Adipocyte (in vitro differentiated cells): Measurements from ENCODE around the gene EARS2.
"Not testable (repeated sequence)": the region's sequence is repeated elsewhere in the genome, so short reads cannot be mapped to it uniquely, and the experiment has no call there.

Experiments
- DNase-seq: peaks from one replicate; pipeline ENCODE4 v3.0.0-alpha.2; 2015; ENCODE audit warnings: low read depth
- H3K27me3 ChIP-seq: replicated peaks from 2 replicates; pipeline ENCODE4 v1.7.0; 2013; ENCODE audit warnings: mild to moderate bottlenecking, low read length, moderate library complexity; ENCODE audit not compliant: control insufficient read depth, insufficient read depth
- H3K36me3 ChIP-seq: 2 replicates; pipeline ENCODE4 v1.7.0; 2013; ENCODE audit warnings: low read length, mild to moderate bottlenecking, moderate library complexity; ENCODE audit not compliant: control insufficient read depth, insufficient read depth, severe bottlenecking
- H3K4me1 ChIP-seq: 2 replicates; pipeline ENCODE4 v1.7.0; 2013; ENCODE audit warnings: mild to moderate bottlenecking, low read length, moderate library complexity; ENCODE audit not compliant: control insufficient read depth, insufficient read depth
- H3K4me3 ChIP-seq: 2 replicates; pipeline ENCODE4 v1.7.0; 2013; ENCODE audit warnings: mild to moderate bottlenecking, low read length, moderate library complexity
- H3K9ac ChIP-seq: 2 replicates; pipeline ENCODE4 v1.7.0; 2013; ENCODE audit warnings: mild to moderate bottlenecking, low read length, moderate library complexity
- H3K9me3 ChIP-seq: 2 replicates; pipeline ENCODE4 v1.7.0; 2013; ENCODE audit warnings: mild to moderate bottlenecking, low read length, moderate library complexity; ENCODE audit not compliant: control insufficient read depth

The EARS2 gene

DNA sequence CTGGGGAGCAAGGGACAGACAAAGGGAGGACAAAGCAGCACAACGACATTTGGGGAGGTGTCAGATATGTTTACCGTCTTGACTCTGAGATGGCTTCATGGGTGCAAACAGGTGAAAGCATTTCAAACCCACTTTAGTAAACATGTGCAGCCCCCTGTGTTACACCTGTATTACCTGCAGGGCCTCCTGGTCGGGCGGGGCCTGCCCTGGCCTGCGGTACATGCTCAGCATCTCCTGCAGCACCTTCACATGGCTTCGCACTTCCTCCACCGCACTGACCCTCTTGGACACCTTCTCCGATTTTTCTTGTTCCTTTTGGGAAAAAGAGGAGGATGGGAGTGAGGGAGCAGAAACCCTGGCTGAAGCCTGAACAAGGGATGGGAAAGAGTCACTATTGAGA lies 71.3 kb downstream of the EARS2 start:
- no peak for DNase-seq

GRCh38 chr16:23485257-23485614 lies 71.9 kb downstream of the EARS2 start:
- peaks cover 90% of the 10 kb centered on the region for H3K36me3 ChIP-seq
- DNase-seq, result no peak

More for the DNA sequence above, 71.3 kb downstream of the EARS2 start:
- Histone ChIP-seq H3K36me3 (peaks cover 87% of the 10 kb centered on the region), H3K9me3 (no peaks in the 10 kb centered on the region), H3K4me3 (no peak overlapping the region), H3K9ac (no peak overlapping the region), H3K27me3 (no peaks in the 10 kb centered on the region), H3K4me1 (no peaks in the 10 kb centered on the region)

GRCh38 chr16:23484510-23485256 lies 72.5 kb downstream of the EARS2 start:
- Histone ChIP-seq H3K36me3 (peaks cover 90% of the 10 kb centered on the region), H3K27me3 (no peaks in the 10 kb centered on the region), H3K9me3 (no peaks in the 10 kb centered on the region), H3K9ac (no peak overlapping the region), H3K4me3 (no peak overlapping the region), H3K4me1 (no peaks in the 10 kb centered on the region)
- no peak for DNase-seq

More at GRCh38 chr16:23485257-23485614, 71.9 kb downstream of the EARS2 start:
- Histone ChIP-seq H3K9me3 (no peaks in the 10 kb centered on the region), H3K4me3 (no peak overlapping the region), H3K27me3 (no peaks in the 10 kb centered on the region), H3K4me1 (no peaks in the 10 kb centered on the region), H3K9ac (no peak overlapping the region)

DNA sequence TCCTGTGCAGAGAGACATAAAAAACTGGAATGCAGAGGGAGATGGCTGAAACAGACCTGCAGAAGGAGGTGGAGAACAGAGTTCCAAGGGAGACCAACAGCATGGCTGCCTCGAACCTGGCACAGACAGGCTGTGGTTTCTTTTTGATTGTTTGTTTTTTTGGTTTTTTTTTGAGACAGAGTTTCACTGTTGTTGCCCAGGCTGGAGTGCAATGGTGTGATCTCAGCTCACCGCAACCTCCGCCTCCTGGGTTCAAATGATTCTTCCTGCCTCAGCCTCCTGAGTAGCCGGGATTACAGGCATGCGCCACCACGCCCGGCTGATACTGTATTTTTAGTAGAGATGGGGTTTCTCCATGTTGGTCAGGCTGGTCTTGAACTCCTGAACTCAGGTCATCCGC lies 73.7 kb downstream of the EARS2 start:
- not testable (repeated sequence) for DNase-seq, H3K4me3 ChIP-seq, H3K4me1 ChIP-seq, H3K27me3 ChIP-seq, H3K9ac ChIP-seq, H3K9me3 ChIP-seq
- H3K36me3 ChIP-seq, result peaks cover 90% of the 10 kb centered on the region

GRCh38 chr16:23482778-23483177 lies 74.4 kb downstream of the EARS2 start:
- Histone ChIP-seq H3K27me3 (no peaks in the 10 kb centered on the region), H3K9me3 (no peaks in the 10 kb centered on the region), H3K9ac (no peak overlapping the region), H3K4me3 (no peak overlapping the region), H3K36me3 (peaks cover 87% of the 10 kb centered on the region), H3K4me1 (no peaks in the 10 kb centered on the region)
- DNase-seq, result no peak

- Histone ChIP-seq H3K9ac (no peak overlapping the region), H3K9me3 (no peaks in the 10 kb centered on the region), H3K4me1 (no peaks in the 10 kb centered on the region), H3K4me3 (no peak overlapping the region), H3K36me3 (peaks cover 83% of the 10 kb centered on the region), H3K27me3 (no peaks in the 10 kb centered on the region)
- DNase-seq, result no peak
Observed at GRCh38 chr16:23480257-23480656, 76.9 kb downstream of the EARS2 start.

DNA sequence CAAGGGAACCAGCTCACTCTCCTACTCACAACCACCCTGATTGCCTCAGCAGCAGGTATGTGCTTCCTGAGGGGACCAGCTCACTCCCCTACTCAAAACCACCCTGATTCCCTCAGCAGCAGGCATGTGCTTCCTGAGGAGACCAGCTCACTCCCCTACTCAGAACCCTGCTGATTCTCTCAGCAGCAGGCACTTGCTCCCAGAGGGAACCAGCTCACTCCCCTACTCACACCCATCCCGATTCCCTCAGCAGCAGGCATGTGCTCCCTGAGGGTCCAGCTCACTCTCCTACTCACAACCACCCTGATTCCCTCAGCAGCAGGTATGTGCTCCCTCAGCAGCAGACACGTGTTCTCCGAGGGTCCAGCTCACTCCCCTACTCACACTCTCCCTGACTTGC lies 78.0 kb downstream of the EARS2 start:
- H3K27me3 ChIP-seq, result no peaks in the 10 kb centered on the region
- no peaks in the 10 kb centered on the region for H3K9me3 ChIP-seq
- no peak overlapping the region for H3K9ac ChIP-seq
- no peak for DNase-seq
- no peak overlapping the region for H3K4me3 ChIP-seq
- peaks cover 83% of the 10 kb centered on the region for H3K36me3 ChIP-seq
- no peaks in the 10 kb centered on the region for H3K4me1 ChIP-seq

DNA sequence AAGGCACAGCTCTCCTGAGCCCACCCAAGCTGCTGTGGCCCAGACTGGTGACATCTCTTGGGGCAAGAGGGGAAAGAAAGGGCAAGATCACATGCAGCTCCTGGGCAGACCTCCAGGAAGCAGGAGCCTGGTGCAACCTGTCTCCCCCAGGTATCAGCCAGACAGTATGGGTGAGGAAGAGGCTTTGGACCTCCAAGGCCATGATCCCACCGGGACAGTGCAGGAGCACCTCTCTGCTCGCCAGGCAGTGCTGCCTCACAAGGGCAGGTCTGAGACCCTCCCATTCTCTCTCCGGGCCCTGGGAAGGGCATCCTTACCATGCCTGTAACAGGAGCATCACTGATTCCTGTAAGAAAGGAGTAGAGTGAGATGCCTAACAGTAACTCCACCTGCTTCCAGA lies 78.6 kb downstream of the EARS2 start:
- Histone ChIP-seq H3K4me1 (no peaks in the 10 kb centered on the region), H3K27me3 (no peaks in the 10 kb centered on the region), H3K4me3 (no peak overlapping the region), H3K9me3 (no peaks in the 10 kb centered on the region), H3K36me3 (peaks cover 87% of the 10 kb centered on the region), H3K9ac (no peak overlapping the region)
- no peak for DNase-seq

DNA sequence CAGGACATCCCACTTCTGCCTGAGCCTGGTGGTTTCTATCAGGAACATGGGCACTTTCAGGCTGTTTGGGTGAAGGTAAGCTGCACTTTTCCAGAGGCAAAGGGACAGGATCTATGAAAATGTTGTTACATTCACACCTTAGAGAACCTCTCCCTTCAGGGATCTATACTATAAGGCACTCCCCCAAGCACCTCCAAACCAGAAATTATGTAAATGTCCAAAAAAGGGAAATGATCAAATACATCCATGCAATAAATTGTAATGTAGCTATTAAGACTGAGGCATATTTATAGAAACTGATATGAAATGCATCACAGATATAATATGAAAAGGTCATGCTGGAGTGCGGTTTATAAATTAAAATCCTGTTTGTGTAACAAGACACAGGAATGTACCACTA lies 80.9 kb downstream of the EARS2 start:
- no peak for DNase-seq
- Histone ChIP-seq H3K4me1 (no peaks in the 10 kb centered on the region), H3K9me3 (no peaks in the 10 kb centered on the region), H3K9ac (no peak overlapping the region), H3K36me3 (peaks cover 74% of the 10 kb centered on the region), H3K4me3 (no peak overlapping the region), H3K27me3 (no peaks in the 10 kb centered on the region)
